ENCODE data around the gene N4BP2L2. TPM values are rescaled to one million over a fixed set of nuclear protein-coding genes. Genes with fewer than 3 reads are reported as not detected.

The N4BP2L2 gene
- total and polyA plus RNA-seq, 4 donors, result 14.9 to 116 (median 76.7) TPM

DNA sequence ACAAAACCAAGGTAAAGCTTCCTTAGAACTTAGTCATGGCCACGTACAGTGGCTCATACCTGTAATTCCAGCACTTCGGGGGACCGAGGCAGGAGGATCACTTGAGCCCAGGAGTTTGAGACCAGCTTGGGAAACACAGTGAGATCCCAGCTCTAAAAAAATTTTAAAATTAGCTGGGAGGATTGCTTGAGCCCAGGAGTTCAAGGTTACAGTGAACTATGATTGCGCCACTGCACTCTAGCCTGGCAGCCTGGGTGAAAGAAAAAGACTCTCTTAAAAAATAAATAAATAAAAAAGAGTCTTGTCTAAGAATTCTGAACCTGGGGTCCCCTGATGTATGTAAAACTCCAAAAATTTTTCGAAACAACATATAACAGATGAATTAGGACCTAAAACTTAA, 34.9 kb downstream of the N4BP2L2 start (continued):
- peak; percentile 7 for TF ChIP-seq HNF4G (IDR thresholded peaks at IDR 0.05)

DNA sequence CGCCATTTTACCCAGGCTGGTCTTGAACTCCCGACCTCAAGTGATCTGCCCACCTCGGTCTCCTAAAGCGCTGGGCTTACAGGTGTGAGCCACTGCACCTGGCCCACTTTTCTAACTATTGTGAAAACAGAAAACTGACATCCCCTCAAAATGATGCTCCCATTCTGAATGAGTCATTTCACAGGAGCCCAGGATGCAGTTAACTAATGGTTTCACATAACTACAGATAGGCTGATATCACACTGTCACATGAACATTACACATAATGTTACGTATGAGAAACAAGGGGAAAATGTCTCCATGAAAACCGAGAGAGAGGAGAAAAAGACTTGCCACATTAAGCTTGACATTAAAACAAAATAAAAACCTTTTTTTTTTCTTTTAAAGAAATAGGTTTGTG, 37.5 kb downstream of the N4BP2L2 start:
- Histone ChIP-seq H3K9me3 (ENCODE audit: control insufficient read depth in 4 of 4, low read length in 3 of 4) (no peaks in the 10 kb centered on the region), H3K4me1 (ENCODE audit: control insufficient read depth in 4 of 4, insufficient read depth in 4 of 4, low read length in 3 of 4) (peaks cover 1 to 7% (median 6%) of the 10 kb centered on the region in 4 donors), H3K9ac (ENCODE audit: low read depth in 1 of 2, low read length in 2 of 2) (no peak overlapping the region), H3K27me3 (ENCODE audit: control insufficient read depth in 4 of 4, insufficient read depth in 4 of 4, low read length in 3 of 4) (no peaks in the 10 kb centered on the region), H3K4me3 (ENCODE audit: low read depth in 1 of 3, low read length in 3 of 3) (no peak overlapping the region), H3K27ac (ENCODE audit: low read depth in 1 of 2, low read length in 2 of 2) (no peak overlapping the region), H3K36me3 (ENCODE audit: control insufficient read depth in 4 of 4, insufficient read depth in 3 of 4, low read depth in 1 of 4, low read length in 3 of 4) (peaks cover 0 to 1% (median 0%) of the 10 kb centered on the region in 4 donors)
- WGBS, result 93% methylated on average over 6 of the region's 6 CpGs
- TF ChIP-seq RXRA (IDR thresholded peaks at IDR 0.05) (no peak), YY1 (IDR thresholded peaks at IDR 0.05) (no peak), GABPA (IDR thresholded peaks at IDR 0.05 in 1 of 2, conservative IDR thresholded peaks at IDR 0.05 in 1 of 2) (no peak), JUND (IDR thresholded peaks at IDR 0.05) (no peak), EGR1 (IDR thresholded peaks at IDR 0.05; ENCODE audit: low read depth in 2 of 2) (no peak), RAD21 (IDR thresholded peaks at IDR 0.05) (no peak), NR2F2 (IDR thresholded peaks at IDR 0.05) (no peak), SP1 (IDR thresholded peaks at IDR 0.05) (no peak), HNF4G (IDR thresholded peaks at IDR 0.05) (no peak), TAF1 (conservative IDR thresholded peaks at IDR 0.05) (no peak), FOXA2 (IDR thresholded peaks at IDR 0.05) (no peak), FOXA1 (IDR thresholded peaks at IDR 0.05) (no peak), HNF4A (conservative IDR thresholded peaks at IDR 0.05) (no peak)
- TF ChIP-seq, protein P1, sequence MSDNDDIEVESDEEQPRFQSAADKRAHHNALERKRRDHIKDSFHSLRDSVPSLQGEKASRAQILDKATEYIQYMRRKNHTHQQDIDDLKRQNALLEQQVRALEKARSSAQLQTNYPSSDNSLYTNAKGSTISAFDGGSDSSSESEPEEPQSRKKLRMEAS (IDR thresholded peaks at IDR 0.05), result no peak
- TF ChIP-seq, protein P2, sequence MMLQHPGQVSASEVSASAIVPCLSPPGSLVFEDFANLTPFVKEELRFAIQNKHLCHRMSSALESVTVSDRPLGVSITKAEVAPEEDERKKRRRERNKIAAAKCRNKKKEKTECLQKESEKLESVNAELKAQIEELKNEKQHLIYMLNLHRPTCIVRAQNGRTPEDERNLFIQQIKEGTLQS (IDR thresholded peaks at IDR 0.05), result no peak
- TF ChIP-seq, protein P3, sequence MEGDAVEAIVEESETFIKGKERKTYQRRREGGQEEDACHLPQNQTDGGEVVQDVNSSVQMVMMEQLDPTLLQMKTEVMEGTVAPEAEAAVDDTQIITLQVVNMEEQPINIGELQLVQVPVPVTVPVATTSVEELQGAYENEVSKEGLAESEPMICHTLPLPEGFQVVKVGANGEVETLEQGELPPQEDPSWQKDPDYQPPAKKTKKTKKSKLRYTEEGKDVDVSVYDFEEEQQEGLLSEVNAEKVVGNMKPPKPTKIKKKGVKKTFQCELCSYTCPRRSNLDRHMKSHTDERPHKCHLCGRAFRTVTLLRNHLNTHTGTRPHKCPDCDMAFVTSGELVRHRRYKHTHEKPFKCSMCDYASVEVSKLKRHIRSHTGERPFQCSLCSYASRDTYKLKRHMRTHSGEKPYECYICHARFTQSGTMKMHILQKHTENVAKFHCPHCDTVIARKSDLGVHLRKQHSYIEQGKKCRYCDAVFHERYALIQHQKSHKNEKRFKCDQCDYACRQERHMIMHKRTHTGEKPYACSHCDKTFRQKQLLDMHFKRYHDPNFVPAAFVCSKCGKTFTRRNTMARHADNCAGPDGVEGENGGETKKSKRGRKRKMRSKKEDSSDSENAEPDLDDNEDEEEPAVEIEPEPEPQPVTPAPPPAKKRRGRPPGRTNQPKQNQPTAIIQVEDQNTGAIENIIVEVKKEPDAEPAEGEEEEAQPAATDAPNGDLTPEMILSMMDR (IDR thresholded peaks at IDR 0.05; ENCODE audit: low read depth, low read length, missing input control), result no peak
- TF ChIP-seq, protein P4, sequence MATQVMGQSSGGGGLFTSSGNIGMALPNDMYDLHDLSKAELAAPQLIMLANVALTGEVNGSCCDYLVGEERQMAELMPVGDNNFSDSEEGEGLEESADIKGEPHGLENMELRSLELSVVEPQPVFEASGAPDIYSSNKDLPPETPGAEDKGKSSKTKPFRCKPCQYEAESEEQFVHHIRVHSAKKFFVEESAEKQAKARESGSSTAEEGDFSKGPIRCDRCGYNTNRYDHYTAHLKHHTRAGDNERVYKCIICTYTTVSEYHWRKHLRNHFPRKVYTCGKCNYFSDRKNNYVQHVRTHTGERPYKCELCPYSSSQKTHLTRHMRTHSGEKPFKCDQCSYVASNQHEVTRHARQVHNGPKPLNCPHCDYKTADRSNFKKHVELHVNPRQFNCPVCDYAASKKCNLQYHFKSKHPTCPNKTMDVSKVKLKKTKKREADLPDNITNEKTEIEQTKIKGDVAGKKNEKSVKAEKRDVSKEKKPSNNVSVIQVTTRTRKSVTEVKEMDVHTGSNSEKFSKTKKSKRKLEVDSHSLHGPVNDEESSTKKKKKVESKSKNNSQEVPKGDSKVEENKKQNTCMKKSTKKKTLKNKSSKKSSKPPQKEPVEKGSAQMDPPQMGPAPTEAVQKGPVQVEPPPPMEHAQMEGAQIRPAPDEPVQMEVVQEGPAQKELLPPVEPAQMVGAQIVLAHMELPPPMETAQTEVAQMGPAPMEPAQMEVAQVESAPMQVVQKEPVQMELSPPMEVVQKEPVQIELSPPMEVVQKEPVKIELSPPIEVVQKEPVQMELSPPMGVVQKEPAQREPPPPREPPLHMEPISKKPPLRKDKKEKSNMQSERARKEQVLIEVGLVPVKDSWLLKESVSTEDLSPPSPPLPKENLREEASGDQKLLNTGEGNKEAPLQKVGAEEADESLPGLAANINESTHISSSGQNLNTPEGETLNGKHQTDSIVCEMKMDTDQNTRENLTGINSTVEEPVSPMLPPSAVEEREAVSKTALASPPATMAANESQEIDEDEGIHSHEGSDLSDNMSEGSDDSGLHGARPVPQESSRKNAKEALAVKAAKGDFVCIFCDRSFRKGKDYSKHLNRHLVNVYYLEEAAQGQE (IDR thresholded peaks at IDR 0.05), result no peak
- TF ChIP-seq, protein P5, sequence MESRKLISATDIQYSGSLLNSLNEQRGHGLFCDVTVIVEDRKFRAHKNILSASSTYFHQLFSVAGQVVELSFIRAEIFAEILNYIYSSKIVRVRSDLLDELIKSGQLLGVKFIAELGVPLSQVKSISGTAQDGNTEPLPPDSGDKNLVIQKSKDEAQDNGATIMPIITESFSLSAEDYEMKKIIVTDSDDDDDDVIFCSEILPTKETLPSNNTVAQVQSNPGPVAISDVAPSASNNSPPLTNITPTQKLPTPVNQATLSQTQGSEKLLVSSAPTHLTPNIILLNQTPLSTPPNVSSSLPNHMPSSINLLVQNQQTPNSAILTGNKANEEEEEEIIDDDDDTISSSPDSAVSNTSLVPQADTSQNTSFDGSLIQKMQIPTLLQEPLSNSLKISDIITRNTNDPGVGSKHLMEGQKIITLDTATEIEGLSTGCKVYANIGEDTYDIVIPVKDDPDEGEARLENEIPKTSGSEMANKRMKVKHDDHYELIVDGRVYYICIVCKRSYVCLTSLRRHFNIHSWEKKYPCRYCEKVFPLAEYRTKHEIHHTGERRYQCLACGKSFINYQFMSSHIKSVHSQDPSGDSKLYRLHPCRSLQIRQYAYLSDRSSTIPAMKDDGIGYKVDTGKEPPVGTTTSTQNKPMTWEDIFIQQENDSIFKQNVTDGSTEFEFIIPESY (IDR thresholded peaks at IDR 0.05), result no peak
- DNase-seq (ENCODE audit: low spot score), result no peak

All from liver (tissue), 9 donors.